HL-60 (cell line): ENCODE data around the gene WTAP.

Experiments
- TF ChIP-seq, protein P1 (sequence below): IDR thresholded peaks from one replicate; pipeline ENCODE4 v1.5.1; 2011; ENCODE audit warnings: low read length, control low read depth, inconsistent platforms; ENCODE audit not compliant: insufficient read depth
- TF ChIP-seq, protein P2 (sequence below): IDR thresholded peaks from 2 replicates; pipeline ENCODE4 v1.6.1; 2012; ENCODE audit warnings: low read depth; ENCODE audit not compliant: insufficient replicate concordance

- TF ChIP-seq, protein P1, sequence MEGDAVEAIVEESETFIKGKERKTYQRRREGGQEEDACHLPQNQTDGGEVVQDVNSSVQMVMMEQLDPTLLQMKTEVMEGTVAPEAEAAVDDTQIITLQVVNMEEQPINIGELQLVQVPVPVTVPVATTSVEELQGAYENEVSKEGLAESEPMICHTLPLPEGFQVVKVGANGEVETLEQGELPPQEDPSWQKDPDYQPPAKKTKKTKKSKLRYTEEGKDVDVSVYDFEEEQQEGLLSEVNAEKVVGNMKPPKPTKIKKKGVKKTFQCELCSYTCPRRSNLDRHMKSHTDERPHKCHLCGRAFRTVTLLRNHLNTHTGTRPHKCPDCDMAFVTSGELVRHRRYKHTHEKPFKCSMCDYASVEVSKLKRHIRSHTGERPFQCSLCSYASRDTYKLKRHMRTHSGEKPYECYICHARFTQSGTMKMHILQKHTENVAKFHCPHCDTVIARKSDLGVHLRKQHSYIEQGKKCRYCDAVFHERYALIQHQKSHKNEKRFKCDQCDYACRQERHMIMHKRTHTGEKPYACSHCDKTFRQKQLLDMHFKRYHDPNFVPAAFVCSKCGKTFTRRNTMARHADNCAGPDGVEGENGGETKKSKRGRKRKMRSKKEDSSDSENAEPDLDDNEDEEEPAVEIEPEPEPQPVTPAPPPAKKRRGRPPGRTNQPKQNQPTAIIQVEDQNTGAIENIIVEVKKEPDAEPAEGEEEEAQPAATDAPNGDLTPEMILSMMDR: no peak
- TF ChIP-seq, protein P2, sequence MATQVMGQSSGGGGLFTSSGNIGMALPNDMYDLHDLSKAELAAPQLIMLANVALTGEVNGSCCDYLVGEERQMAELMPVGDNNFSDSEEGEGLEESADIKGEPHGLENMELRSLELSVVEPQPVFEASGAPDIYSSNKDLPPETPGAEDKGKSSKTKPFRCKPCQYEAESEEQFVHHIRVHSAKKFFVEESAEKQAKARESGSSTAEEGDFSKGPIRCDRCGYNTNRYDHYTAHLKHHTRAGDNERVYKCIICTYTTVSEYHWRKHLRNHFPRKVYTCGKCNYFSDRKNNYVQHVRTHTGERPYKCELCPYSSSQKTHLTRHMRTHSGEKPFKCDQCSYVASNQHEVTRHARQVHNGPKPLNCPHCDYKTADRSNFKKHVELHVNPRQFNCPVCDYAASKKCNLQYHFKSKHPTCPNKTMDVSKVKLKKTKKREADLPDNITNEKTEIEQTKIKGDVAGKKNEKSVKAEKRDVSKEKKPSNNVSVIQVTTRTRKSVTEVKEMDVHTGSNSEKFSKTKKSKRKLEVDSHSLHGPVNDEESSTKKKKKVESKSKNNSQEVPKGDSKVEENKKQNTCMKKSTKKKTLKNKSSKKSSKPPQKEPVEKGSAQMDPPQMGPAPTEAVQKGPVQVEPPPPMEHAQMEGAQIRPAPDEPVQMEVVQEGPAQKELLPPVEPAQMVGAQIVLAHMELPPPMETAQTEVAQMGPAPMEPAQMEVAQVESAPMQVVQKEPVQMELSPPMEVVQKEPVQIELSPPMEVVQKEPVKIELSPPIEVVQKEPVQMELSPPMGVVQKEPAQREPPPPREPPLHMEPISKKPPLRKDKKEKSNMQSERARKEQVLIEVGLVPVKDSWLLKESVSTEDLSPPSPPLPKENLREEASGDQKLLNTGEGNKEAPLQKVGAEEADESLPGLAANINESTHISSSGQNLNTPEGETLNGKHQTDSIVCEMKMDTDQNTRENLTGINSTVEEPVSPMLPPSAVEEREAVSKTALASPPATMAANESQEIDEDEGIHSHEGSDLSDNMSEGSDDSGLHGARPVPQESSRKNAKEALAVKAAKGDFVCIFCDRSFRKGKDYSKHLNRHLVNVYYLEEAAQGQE: no peak
Observed at GRCh38 chr6:159760602-159761057, 33.3 kb downstream of the WTAP start.
